IMR-90 (cell line): ENCODE results near the gene RUBCN.

Experiments used
- BHLHE40 ChIP-seq: fragments of 150-350 bp; IDR thresholded peaks from 2 replicates; pipeline ENCODE4 v1.6.1; 2016; ENCODE audit warnings: mild to moderate bottlenecking, low read depth, low read length
- CHD1 ChIP-seq: IDR thresholded peaks from 2 replicates; pipeline ENCODE4 v1.6.1; 2012; ENCODE audit warnings: low read depth, low read length, improper control_type of control experiment
- CTCF ChIP-seq: conservative IDR thresholded peaks from 2 replicates; pipeline ENCODE4 v1.5.1; 2012; ENCODE audit warnings: mild to moderate bottlenecking, low read depth, low read length, improper control_type of control experiment
- FOS ChIP-seq: fragments of 150-350 bp; IDR thresholded peaks from 2 replicates; pipeline ENCODE4 v1.6.1; 2016; ENCODE audit warnings: low read depth, low read length
- MAFK ChIP-seq: IDR thresholded peaks from 2 replicates; pipeline ENCODE4 v1.6.1; 2012; ENCODE audit warnings: low read depth, low read length, improper control_type of control experiment
- MXI1 ChIP-seq: IDR thresholded peaks from 2 replicates; pipeline ENCODE4 v1.6.1; 2012; ENCODE audit warnings: low read depth, mild to moderate bottlenecking, low read length, moderate library complexity, borderline replicate concordance
- NFE2L2 ChIP-seq: fragments of 150-350 bp; IDR thresholded peaks from 2 replicates; pipeline ENCODE4 v1.6.1; 2016; ENCODE audit warnings: low read depth, mild to moderate bottlenecking, low read length
- POLR2A ChIP-seq: IDR thresholded peaks from 2 replicates; pipeline ENCODE4 v1.6.1; 2012; ENCODE audit warnings: mild to moderate bottlenecking, low read depth, low read length
- RAD21 ChIP-seq: IDR thresholded peaks from 2 replicates; pipeline ENCODE4 v1.6.1; 2012; ENCODE audit warnings: low read length, improper control_type of control experiment
- RCOR1 ChIP-seq: IDR thresholded peaks from 2 replicates; pipeline ENCODE4 v1.6.1; 2012; ENCODE audit warnings: mild to moderate bottlenecking, low read length, improper control_type of control experiment; ENCODE audit not compliant: insufficient replicate concordance
- RFX5 ChIP-seq: IDR thresholded peaks from 2 replicates; pipeline ENCODE4 v1.8.0; 2012; ENCODE audit warnings: low read depth, mild to moderate bottlenecking, low read length, moderate library complexity
- USF2 ChIP-seq: fragments of 150-350 bp; IDR thresholded peaks from 2 replicates; pipeline ENCODE4 v1.6.1; 2017; ENCODE audit warnings: mild to moderate bottlenecking, antibody characterized with exemption, low read length, low read depth

GRCh38 chr3:197667968-197668367, 68.7 kb downstream of the RUBCN start:
- TF ChIP-seq USF2 = no peak
- no peak for TF ChIP-seq MAFK
- TF ChIP-seq CTCF = no peak
- no peak for TF ChIP-seq BHLHE40
- no peak for TF ChIP-seq POLR2A
- TF ChIP-seq RAD21 = no peak
- TF ChIP-seq RCOR1 = no peak
- no peak for TF ChIP-seq CHD1
- TF ChIP-seq RFX5 = no peak
- no peak for TF ChIP-seq NFE2L2
- no peak for TF ChIP-seq MXI1
- no peak for TF ChIP-seq FOS
